Thyroid gland (tissue), 4 donors: ENCODE data around the gene FBLN1.

ENCODE experiments used
- CTCF ChIP-seq, 6 experiments: fragments of 200-600 bp in 3 of 6; fragments of 450-650 bp in 3 of 6; sonication (generic) in 3 of 6; IDR thresholded peaks; one replicate each; pipeline ENCODE4 v1.5.1; 2016 to 2019; ENCODE audit warnings: antibody characterized with exemption in 6 of 6, mild to moderate bottlenecking in 2 of 6, inconsistent platforms in 1 of 6, moderate library complexity in 1 of 6
- POLR2A ChIP-seq, 2 donors: fragments of 450-650 bp; IDR thresholded peaks; one replicate each; pipeline ENCODE4 v1.6.1; 2017; ENCODE audit warnings: antibody characterized with exemption in 2 of 2, mild to moderate bottlenecking in 2 of 2, moderate library complexity in 1 of 2

- TF ChIP-seq CTCF (IDR thresholded peaks at IDR 0.05) (no peak), POLR2A (IDR thresholded peaks at IDR 0.05) (no peak)
Observed at GRCh38 chr22:45511847-45512261, 9.2 kb downstream of the FBLN1 start.
